Stimulated activated CD4-positive, alpha-beta T cell treated with anti-CD3 and anti-CD28 coated beads, Interleukin-15, amount 100 ng/mL, for 1 hour (primary cell): ENCODE data around the gene NBPF20.
"Not testable (repeated sequence)": the region's sequence is repeated elsewhere in the genome, so short reads cannot be mapped to it uniquely, and the experiment has no call there.

ENCODE experiments used
- DNase-seq, 2 donors: peaks; one replicate each; pipeline ENCODE4 v3.0.0-alpha.2; 2020; ENCODE audit warnings: low read depth in 1 of 2, low spot score in 1 of 2

The NBPF20 gene

GRCh38 chr1:145425436-145426029, at the start of gene NBPF20:
NBPF20 (minus strand) TSS chr1:145425603; CDS start chr1:145405272, 20,331 bp downstream.
- DNase-seq: peak; percentile 60 to 73

- DNase-seq: not testable (repeated sequence)
These were observed 49.5 kb upstream of the NBPF20 start for GRCh38 chr1:145474837-145475368.

- DNase-seq: not testable (repeated sequence)
These were observed 47.3 kb upstream of the NBPF20 start for GRCh38 chr1:145472731-145473130.

- DNase-seq: not testable (repeated sequence)
These were observed 46.0 kb upstream of the NBPF20 start for GRCh38 chr1:145471365-145471764.

GRCh38 chr1:145465405-145466144, 40.2 kb upstream of the NBPF20 start:
- peak; percentile 50 to 63 for DNase-seq

GRCh38 chr1:145464708-145465336, 39.4 kb upstream of the NBPF20 start:
- not testable (repeated sequence) for DNase-seq

- not testable (repeated sequence) for DNase-seq
These were observed 38.6 kb upstream of the NBPF20 start for GRCh38 chr1:145464017-145464416.

GRCh38 chr1:145460684-145461083, 35.3 kb upstream of the NBPF20 start:
- not testable (repeated sequence) for DNase-seq

GRCh38 chr1:145460048-145460447, 34.6 kb upstream of the NBPF20 start:
- not testable (repeated sequence) for DNase-seq

GRCh38 chr1:145459591-145459990, 34.2 kb upstream of the NBPF20 start:
- not testable (repeated sequence) for DNase-seq

GRCh38 chr1:145459063-145459462, 33.7 kb upstream of the NBPF20 start:
- DNase-seq: not testable (repeated sequence)

- DNase-seq: not testable (repeated sequence)
These were observed 29.4 kb upstream of the NBPF20 start for GRCh38 chr1:145454824-145455177.

- not testable (repeated sequence) for DNase-seq
These were observed 28.7 kb upstream of the NBPF20 start for GRCh38 chr1:145453873-145454823.

GRCh38 chr1:145452506-145452905, 27.1 kb upstream of the NBPF20 start:
- not testable (repeated sequence) for DNase-seq

GRCh38 chr1:145451914-145452313, 26.5 kb upstream of the NBPF20 start:
- DNase-seq: not testable (repeated sequence)

GRCh38 chr1:145445219-145445618, 19.8 kb upstream of the NBPF20 start:
- not testable (repeated sequence) for DNase-seq

- not testable (repeated sequence) for DNase-seq
These were observed 16.9 kb upstream of the NBPF20 start for GRCh38 chr1:145442340-145442739.

- DNase-seq: not testable (repeated sequence)
These were observed 6.2 kb upstream of the NBPF20 start for GRCh38 chr1:145431363-145432256.

GRCh38 chr1:145430830-145431229, 5.4 kb upstream of the NBPF20 start:
- DNase-seq: not testable (repeated sequence)

- DNase-seq: not testable (repeated sequence)
These were observed 3.9 kb upstream of the NBPF20 start for GRCh38 chr1:145429329-145429728.
